NCI-H2029 treated with DMSO at 0.1 percent for 48 hours (cell line): ENCODE results near the gene PICALM.
"Not testable (repeated sequence)": the region's sequence is repeated elsewhere in the genome, so short reads cannot be mapped to it uniquely, and the experiment has no call there.

ENCODE experiments used
- DNase-seq: peaks from one replicate; lab custom pipeline; 2025; lab: John Stamatoyannopoulos, UW

Gene PICALM

GRCh38 chr11:85939099-85940015, 129.5 kb downstream of the PICALM start:
- DNase-seq = peak; percentile 47

GRCh38 chr11:85937835-85938234, 131.0 kb downstream of the PICALM start:
- DNase-seq = no peak

- DNase-seq = no peak
These were observed 133.1 kb downstream of the PICALM start for GRCh38 chr11:85935751-85936150.

- DNase-seq = no peak
These were observed 134.2 kb downstream of the PICALM start for GRCh38 chr11:85934596-85935169.

- DNase-seq = peak; percentile 54
These were observed 138.0 kb downstream of the PICALM start for GRCh38 chr11:85930879-85931366.

- not testable (repeated sequence) for DNase-seq
These were observed 142.2 kb downstream of the PICALM start for GRCh38 chr11:85926653-85927214.

- DNase-seq = no peak
These were observed 145.4 kb downstream of the PICALM start for GRCh38 chr11:85923455-85923854.

- DNase-seq = no peak
These were observed 146.5 kb downstream of the PICALM start for GRCh38 chr11:85922367-85922766.

- DNase-seq = no peak
These were observed 149.7 kb downstream of the PICALM start for GRCh38 chr11:85918910-85919794.

GRCh38 chr11:85914425-85914824, 154.5 kb downstream of the PICALM start:
- no peak for DNase-seq

GRCh38 chr11:85913513-85913912, 155.4 kb downstream of the PICALM start:
- DNase-seq = no peak

GRCh38 chr11:85912414-85912813, 156.5 kb downstream of the PICALM start:
- DNase-seq = no peak
